ENCODE measurements around the gene AKAP13.

Gene AKAP13

DNA sequence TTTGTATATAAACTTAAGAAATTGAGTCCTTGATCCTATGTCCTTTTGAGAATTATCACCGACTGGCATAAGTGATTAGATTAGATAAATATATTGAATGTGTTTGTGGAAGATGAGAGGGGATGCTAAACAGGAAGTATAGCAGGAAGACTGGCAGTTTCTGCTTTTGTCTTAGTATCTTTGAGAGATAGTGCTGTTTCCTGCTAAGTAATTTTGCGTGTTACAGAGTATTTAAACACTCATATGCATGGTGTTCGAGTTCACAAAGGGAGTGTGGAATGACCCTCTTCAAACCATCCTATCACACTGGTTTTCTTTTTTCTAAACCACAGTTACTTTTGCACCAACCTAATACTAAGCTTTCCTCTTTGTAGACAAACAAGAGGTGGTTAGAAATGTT is 308.3 kb downstream of the AKAP13 start:
- DNase-seq = no peak

GRCh38 chr15:85689729-85690128 is 309.3 kb downstream of the AKAP13 start:
- DNase-seq = peak; percentile 64

GRCh38 chr15:85690561-85691231 is 310.3 kb downstream of the AKAP13 start:
- DNase-seq = peak; percentile 60

DNA sequence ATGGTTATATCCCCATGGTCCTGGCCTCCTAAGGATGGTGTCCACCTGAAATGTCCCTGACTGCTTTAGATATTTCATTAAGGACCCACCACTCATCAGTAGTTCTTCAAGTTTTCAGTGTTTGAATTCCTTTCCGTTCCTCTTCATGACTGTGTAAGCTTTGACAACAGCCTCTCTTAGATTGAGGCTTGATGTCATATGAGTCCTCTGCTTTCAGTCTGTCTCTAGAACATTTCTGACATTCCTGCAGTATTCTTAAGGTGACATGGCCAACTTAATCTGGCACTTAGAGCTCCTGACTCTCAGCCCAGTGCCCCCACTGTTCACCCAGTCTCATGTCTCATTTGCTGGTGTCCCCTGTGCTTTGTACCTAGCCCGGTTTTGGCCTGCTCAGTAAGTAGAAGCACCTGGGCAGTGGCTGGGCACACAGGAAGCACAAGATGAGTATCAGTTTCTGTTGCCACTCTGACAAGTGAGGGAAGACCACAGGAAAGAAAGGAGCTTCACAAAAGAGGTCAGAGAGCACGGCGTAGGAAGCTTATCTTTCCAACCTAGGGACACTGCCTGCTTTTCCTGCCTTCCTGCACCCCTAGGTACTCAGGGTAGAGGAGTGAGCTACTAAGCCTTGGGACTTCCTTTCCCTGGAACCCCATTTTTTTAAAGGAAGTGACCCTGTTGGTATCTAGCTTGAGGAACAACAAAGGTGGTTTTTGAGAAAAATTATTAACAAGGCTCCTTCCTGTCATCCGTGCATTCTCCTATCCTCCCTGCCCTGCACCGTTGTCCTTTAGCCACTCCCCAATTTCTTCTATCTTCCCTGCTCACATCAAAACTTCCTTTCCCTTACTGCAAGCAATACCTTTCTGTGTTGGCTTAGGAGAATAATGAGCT is 311.2 kb downstream of the AKAP13 start:
- peak; percentile 29 for DNase-seq

GRCh38 chr15:85692321-85692720 is 311.9 kb downstream of the AKAP13 start:
- no peak for DNase-seq

- DNase-seq = peak; percentile 48
Measured at GRCh38 chr15:85692873-85693272, 312.5 kb downstream of the AKAP13 start.

DNA sequence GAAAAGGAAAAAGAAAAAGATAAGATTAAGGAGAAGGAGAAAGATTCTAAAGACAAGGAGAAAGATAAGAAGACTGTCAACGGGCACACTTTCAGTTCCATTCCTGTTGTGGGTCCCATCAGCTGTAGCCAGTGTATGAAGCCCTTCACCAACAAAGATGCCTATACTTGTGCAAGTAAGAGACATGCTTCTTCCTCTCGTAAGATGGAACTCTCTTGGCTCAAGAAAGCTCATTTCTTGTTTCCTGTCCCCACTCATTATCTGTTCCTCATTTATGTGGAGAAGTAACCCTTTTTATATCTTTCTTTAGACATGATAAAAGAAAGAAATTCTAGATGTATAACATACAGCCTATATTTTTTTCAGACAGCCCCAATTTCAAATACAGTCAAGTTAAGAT is 312.9 kb downstream of the AKAP13 start:
- DNase-seq = no peak

DNA sequence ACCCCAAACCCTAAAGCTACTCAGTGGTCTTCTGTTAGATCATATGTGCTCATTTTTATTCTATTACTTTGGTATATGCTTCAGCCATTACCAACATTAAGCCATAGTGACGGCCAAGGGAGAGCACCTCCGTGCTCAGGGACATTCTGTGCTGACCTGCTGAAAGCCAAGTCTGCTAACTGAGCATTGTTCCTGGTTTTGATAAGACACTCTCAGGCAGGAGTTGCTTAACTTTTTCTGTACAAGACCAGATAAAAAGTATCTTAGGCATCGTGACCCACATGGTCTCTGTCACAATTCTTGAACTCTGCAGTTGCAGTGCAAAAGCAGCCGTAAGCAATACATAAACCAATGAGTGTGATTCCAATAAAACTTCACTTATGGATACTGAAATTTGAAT is 313.7 kb downstream of the AKAP13 start:
- no peak for DNase-seq

GRCh38 chr15:85700767-85701166 is 320.4 kb downstream of the AKAP13 start:
- DNase-seq = no peak

GRCh38 chr15:85702321-85703101 is 322.1 kb downstream of the AKAP13 start:
- DNase-seq = no peak

- peak; percentile 45 for DNase-seq
Measured at GRCh38 chr15:85704066-85704465, 323.7 kb downstream of the AKAP13 start.

DNA sequence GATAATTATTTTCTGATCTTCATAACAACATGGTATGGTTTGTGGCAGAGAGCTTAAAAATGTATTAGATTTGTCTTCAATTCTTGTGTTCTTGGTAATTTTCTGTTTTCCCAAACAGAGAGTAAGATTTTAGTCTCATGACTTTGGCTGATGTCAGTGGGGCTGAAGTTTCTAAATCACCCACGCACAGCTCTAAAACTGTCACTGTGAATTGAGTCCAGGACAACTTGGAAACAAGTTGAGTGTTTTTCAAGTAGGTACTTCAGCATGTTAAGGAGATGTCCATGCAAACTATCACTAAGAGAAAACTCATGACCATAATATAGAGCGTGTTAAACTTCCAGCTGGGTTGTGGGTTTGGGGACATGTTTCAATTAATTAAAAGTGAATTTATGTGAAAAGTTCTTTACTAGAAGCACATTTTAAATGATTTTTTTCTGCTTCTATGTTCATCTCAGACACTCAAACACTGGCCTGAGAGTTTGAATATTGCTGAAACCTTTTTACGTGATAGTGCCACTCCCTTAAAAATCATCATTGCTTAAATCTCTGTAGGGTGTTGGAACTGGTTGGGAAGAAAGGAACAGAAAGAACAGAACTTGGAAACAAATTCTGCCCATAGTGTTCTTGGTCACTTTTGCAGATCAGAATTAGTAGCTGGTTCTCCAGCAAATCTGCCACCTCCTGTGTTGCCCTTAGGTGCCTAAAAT is 324.5 kb downstream of the AKAP13 start:
- DNase-seq = no peak

- peak; percentile 38 for DNase-seq
Measured at GRCh38 chr15:85706779-85707518, 326.5 kb downstream of the AKAP13 start.

DNA sequence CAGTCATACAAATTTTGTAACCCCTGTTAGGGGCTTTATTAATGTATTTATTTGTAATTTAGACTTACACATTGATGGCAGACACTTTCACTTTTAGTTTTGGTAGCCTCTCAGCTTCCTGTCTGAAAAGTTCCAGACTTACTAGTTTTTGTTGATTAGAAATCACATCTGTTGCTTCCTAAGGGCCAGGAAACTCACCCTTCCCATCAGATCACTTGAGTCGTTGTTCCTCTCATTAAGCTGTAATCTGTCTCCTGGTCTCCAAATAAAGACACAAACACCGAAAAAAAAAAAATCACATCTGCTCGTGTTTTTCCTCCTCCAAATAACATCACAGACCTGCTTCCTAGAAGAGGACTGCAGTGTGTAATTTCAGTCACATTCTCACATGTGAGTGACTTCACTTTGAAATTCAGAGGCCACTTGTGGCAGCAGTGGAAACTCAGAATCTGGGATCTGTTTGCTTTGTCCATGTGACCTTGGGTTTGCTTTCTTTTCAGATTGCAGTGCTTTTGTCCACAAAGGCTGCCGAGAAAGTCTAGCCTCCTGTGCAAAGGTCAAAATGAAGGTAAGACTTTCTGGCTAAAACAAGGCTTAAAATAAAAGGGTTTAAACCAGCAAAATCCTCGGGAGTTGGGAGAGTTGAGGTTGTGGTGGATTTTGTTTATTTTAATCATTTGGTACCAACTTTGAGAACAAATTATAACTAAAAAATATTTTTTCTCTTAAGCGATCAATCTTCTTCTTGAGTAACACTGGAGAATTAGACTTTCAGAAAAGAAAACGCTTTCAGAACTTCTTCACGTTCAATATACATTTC is 327.3 kb downstream of the AKAP13 start:
- no peak for DNase-seq

- DNase-seq = no peak
Measured at GRCh38 chr15:85708402-85708941, 328.1 kb downstream of the AKAP13 start.

DNA sequence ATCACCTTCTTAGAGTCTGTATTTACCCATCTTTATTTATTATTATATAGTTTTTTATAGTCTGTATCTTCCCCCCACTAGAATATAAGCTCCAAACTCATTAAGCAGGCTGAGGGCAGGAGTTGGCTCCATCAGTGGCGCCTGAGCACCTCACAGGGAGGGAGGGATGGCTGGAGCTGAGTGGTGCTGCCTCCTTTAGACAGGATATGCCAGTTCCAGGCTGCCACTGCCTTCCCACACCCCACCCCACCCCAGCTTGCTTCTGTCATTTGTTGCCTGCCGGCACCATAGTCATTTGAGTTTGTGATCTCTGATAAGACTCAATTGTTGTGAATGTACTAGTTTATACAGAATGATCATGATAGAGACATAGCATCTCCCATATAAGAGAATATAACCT is 328.8 kb downstream of the AKAP13 start:
- no peak for DNase-seq

DNA sequence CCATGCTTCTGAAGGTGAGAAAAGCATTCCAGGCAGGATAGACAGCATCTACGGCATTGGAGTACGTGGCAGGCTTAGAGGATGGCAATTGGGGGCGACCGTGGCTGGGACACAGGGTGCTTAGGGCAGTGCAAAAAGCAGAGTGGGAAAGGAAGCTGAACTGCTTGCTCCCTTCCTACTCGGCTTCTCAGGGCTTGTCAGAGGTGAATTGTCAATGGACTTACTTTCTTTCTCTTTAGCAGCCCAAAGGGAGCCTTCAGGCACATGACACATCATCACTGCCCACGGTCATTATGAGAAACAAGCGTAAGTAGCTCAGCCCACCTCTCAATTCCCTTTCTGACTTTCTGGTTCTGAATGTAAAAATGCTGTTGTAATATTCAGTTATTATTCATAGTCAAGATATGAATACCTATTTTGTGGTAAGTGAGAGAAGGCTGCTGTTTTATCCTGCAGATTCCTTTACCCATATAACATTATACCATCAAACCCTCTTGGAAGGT is 330.0 kb downstream of the AKAP13 start:
- peak; percentile 56 for DNase-seq

DNA sequence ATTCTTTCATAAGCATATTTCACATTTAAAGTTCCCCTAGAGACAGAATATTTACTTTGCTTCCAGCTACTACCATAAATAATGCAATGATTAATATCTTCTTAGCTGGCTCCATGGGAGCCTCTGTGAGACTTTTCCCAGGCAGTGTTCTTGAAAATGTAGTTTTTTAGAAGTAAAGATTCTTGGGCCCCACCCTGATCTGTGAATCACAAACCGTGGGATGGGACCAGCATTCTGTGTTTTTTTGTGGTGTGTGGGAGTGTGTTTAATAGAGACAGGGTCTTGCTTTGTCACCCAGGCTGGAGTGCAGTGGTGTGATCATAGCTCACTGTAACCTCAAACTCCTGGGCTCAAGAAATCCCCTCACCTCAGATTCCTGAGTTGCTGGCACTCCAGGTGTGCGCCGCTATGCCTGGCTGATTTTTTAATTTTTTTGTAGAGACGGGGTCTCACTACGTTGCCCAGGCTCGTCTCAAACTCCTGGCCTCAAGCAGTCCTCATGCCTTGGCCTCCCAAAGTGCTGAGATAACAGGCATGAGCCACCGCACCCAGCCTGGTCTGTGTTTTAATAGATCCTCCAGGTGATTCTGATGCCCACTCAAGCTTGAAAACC is 331.3 kb downstream of the AKAP13 start:
- DNase-seq = peak; percentile 40

GRCh38 chr15:85716261-85716660 is 335.9 kb downstream of the AKAP13 start:
- DNase-seq = no peak

DNA sequence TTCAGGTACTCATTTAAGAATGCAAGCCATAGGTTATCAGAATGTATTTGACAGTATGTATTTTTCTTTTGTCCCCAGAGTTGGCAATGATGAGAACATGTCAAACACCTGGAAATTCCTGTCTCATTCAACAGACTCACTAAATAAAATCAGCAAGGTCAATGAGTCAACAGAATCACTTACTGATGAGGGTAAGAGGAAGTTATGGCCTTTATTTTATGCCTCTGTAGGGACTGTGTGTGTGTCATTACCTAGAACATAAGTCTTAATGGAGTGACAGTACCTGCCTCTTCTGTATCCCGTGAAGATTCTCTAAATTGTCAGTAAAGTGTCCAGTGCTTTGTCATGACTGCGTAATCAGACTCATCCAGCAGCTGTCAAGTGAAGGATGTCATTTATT is 336.8 kb downstream of the AKAP13 start:
- DNase-seq = no peak

Data from activated naive CD4-positive, alpha-beta T cell treated with Interleukin-2 at 50 U/mL for 16 hours (primary cell).